Mesothelial cell of epicardium (in vitro differentiated cells): ENCODE data around the gene PCDHB1. TPM values are rescaled to one million over a fixed set of nuclear protein-coding genes. Genes with fewer than 3 reads are reported as not detected.

Experiments used
- DNase-seq, 2 experiments: peaks; one replicate each; pipeline ENCODE4 v3.0.0; 2021; ENCODE audit warnings: low spot score in 2 of 2; ENCODE audit not compliant: unreplicated experiment in 2 of 2
- H3K27ac Mint-ChIP-seq: 2 replicates; pipeline ENCODE4 v1.8.0; 2021; ENCODE audit warnings: mixed read lengths
- H3K27me3 Mint-ChIP-seq: 2 replicates; pipeline ENCODE4 v1.8.0; 2021; ENCODE audit warnings: low read depth, mixed read lengths
- H3K36me3 Mint-ChIP-seq: 2 replicates; pipeline ENCODE4 v1.8.0; 2021; ENCODE audit warnings: mixed read lengths
- H3K4me1 Mint-ChIP-seq: 2 replicates; pipeline ENCODE4 v1.8.0; 2021; ENCODE audit warnings: mixed read lengths
- H3K4me3 Mint-ChIP-seq: 2 replicates; pipeline ENCODE4 v1.8.0; 2021; ENCODE audit warnings: mild to moderate bottlenecking, moderate library complexity, mixed read lengths
- H3K9me3 Mint-ChIP-seq: 2 replicates; pipeline ENCODE4 v1.8.0; 2021; ENCODE audit warnings: mixed read lengths
- CTCF ChIP-seq: fragments of 200-600 bp; sonication (generic); IDR thresholded peaks from one replicate; pipeline ENCODE4 v1.5.0; 2021; ENCODE audit warnings: antibody characterized with exemption; ENCODE audit not compliant: unreplicated experiment
- total RNA-seq: library from RNA; stranded (reverse); gene quantifications from 3 replicates; pipeline ENCODE4 v1.2.1, GENCODE V29; 2021

PCDHB1 gene
- total RNA-seq, 1 donor from 2014 or later: 0.16 TPM

GRCh38 chr5:141031006-141031405 lies 20.2 kb upstream of the PCDHB1 start:
- Mint-ChIP-seq H3K4me1 (no peaks in the 10 kb centered on the region), H3K36me3 (no peaks in the 10 kb centered on the region), H3K27ac (no peak overlapping the region), H3K27me3 (no peaks in the 10 kb centered on the region), H3K9me3 (no peaks in the 10 kb centered on the region), H3K4me3 (no peak overlapping the region)
- no peak for DNase-seq
- no peak for TF ChIP-seq CTCF

GRCh38 chr5:141032626-141033025 lies 18.5 kb upstream of the PCDHB1 start:
- no peaks in the 10 kb centered on the region for H3K27me3 Mint-ChIP-seq
- TF ChIP-seq CTCF: no peak
- DNase-seq: no peak
- no peaks in the 10 kb centered on the region for H3K9me3 Mint-ChIP-seq
- peaks cover under 1% of the 10 kb centered on the region for H3K4me1 Mint-ChIP-seq
- H3K36me3 Mint-ChIP-seq: no peaks in the 10 kb centered on the region
- H3K4me3 Mint-ChIP-seq: no peak overlapping the region
- no peak overlapping the region for H3K27ac Mint-ChIP-seq

GRCh38 chr5:141039061-141039460 lies 12.1 kb upstream of the PCDHB1 start:
- no peaks in the 10 kb centered on the region for H3K9me3 Mint-ChIP-seq
- DNase-seq: no peak
- H3K4me3 Mint-ChIP-seq: no peak overlapping the region
- H3K36me3 Mint-ChIP-seq: no peaks in the 10 kb centered on the region
- H3K4me1 Mint-ChIP-seq: peaks cover 17% of the 10 kb centered on the region
- peaks cover 8% of the 10 kb centered on the region for H3K27me3 Mint-ChIP-seq
- H3K27ac Mint-ChIP-seq: no peak overlapping the region
- no peak for TF ChIP-seq CTCF

GRCh38 chr5:141039517-141039916 lies 11.7 kb upstream of the PCDHB1 start:
- no peaks in the 10 kb centered on the region for H3K9me3 Mint-ChIP-seq
- H3K4me1 Mint-ChIP-seq: peaks cover 17% of the 10 kb centered on the region
- no peak overlapping the region for H3K27ac Mint-ChIP-seq
- peak; percentile 82 to 85 for DNase-seq
- no peak overlapping the region for H3K4me3 Mint-ChIP-seq
- H3K27me3 Mint-ChIP-seq: peaks cover 13% of the 10 kb centered on the region
- no peaks in the 10 kb centered on the region for H3K36me3 Mint-ChIP-seq
- no peak for TF ChIP-seq CTCF

GRCh38 chr5:141040093-141040770 lies 10.9 kb upstream of the PCDHB1 start:
- H3K36me3 Mint-ChIP-seq: no peaks in the 10 kb centered on the region
- H3K4me1 Mint-ChIP-seq: peaks cover 17% of the 10 kb centered on the region
- H3K4me3 Mint-ChIP-seq: no peak overlapping the region
- H3K27me3 Mint-ChIP-seq: peaks cover 19% of the 10 kb centered on the region
- H3K27ac Mint-ChIP-seq: no peak overlapping the region
- TF ChIP-seq CTCF: peak; percentile 80
- DNase-seq: peak; percentile 60 to 78
- H3K9me3 Mint-ChIP-seq: no peaks in the 10 kb centered on the region
